ENCODE results near the gene IRX2.

- no peak for TF ChIP-seq CTCF (IDR thresholded peaks at IDR 0.05)
- TF ChIP-seq POLR2A (IDR thresholded peaks at IDR 0.05), result no peak
Measured at GRCh38 chr5:2750026-2750757, 1.3 kb downstream of the IRX2 start.
